HG03025 (cell line): Measurements from ENCODE around the gene FBXL7.

ENCODE experiments used
- ATAC-seq: cut with Tn5 transposase; IDR thresholded peaks from one replicate; pipeline ENCODE4 v1.9.1; 2021; ENCODE audit warnings: mild to moderate bottlenecking, moderate library complexity; ENCODE audit not compliant: unreplicated experiment, low FRiP score

FBXL7 gene

GRCh38 chr5:15535938-15536337 is 36.0 kb downstream of the FBXL7 start:
- ATAC-seq = no peak

GRCh38 chr5:15538516-15538915 is 38.5 kb downstream of the FBXL7 start:
- no peak for ATAC-seq

GRCh38 chr5:15539951-15540350 is 40.0 kb downstream of the FBXL7 start:
- no peak for ATAC-seq

- no peak for ATAC-seq
Measured at GRCh38 chr5:15544039-15544438, 44.1 kb downstream of the FBXL7 start.

GRCh38 chr5:15545082-15545481 is 45.1 kb downstream of the FBXL7 start:
- no peak for ATAC-seq

GRCh38 chr5:15547261-15547839 is 47.4 kb downstream of the FBXL7 start:
- ATAC-seq = no peak

GRCh38 chr5:15549961-15550360 is 50.0 kb downstream of the FBXL7 start:
- ATAC-seq = no peak

GRCh38 chr5:15550502-15551112 is 50.6 kb downstream of the FBXL7 start:
- no peak for ATAC-seq

- no peak for ATAC-seq
Measured at GRCh38 chr5:15551113-15551504, 51.1 kb downstream of the FBXL7 start.

GRCh38 chr5:15554542-15554941 is 54.6 kb downstream of the FBXL7 start:
- ATAC-seq = no peak

GRCh38 chr5:15555176-15555575 is 55.2 kb downstream of the FBXL7 start:
- ATAC-seq = no peak

- no peak for ATAC-seq
Measured at GRCh38 chr5:15558240-15558639, 58.3 kb downstream of the FBXL7 start.

- ATAC-seq = no peak
Measured at GRCh38 chr5:15558681-15559080, 58.7 kb downstream of the FBXL7 start.

GRCh38 chr5:15560421-15560820 is 60.4 kb downstream of the FBXL7 start:
- no peak for ATAC-seq

- no peak for ATAC-seq
Measured at GRCh38 chr5:15564523-15564922, 64.5 kb downstream of the FBXL7 start.

- ATAC-seq = no peak
Measured at GRCh38 chr5:15564957-15565356, 65.0 kb downstream of the FBXL7 start.

- ATAC-seq = no peak
Measured at GRCh38 chr5:15566306-15566705, 66.3 kb downstream of the FBXL7 start.

- ATAC-seq = no peak
Measured at GRCh38 chr5:15566789-15567188, 66.8 kb downstream of the FBXL7 start.

GRCh38 chr5:15570491-15570890 is 70.5 kb downstream of the FBXL7 start:
- no peak for ATAC-seq

- ATAC-seq = no peak
Measured at GRCh38 chr5:15571081-15571480, 71.1 kb downstream of the FBXL7 start.

GRCh38 chr5:15571618-15572017 is 71.6 kb downstream of the FBXL7 start:
- ATAC-seq = no peak

GRCh38 chr5:15573590-15573989 is 73.6 kb downstream of the FBXL7 start:
- ATAC-seq = no peak

- no peak for ATAC-seq
Measured at GRCh38 chr5:15574128-15574527, 74.1 kb downstream of the FBXL7 start.
